HG03175 (cell line): ENCODE measurements around the gene SPRED3.
A peak's percentile ranks its signal among the peaks of the same experiment; 100 is the strongest.

Experiments
- ATAC-seq: cut with Tn5 transposase; IDR thresholded peaks from one replicate; pipeline ENCODE4 v1.9.1; 2021; ENCODE audit warnings: mild to moderate bottlenecking, moderate library complexity; ENCODE audit not compliant: unreplicated experiment

SPRED3 gene

GRCh38 chr19:38371081-38371480, 17.4 kb upstream of the SPRED3 start:
- ATAC-seq: no peak

GRCh38 chr19:38373907-38374331, 14.6 kb upstream of the SPRED3 start:
- no peak for ATAC-seq

GRCh38 chr19:38374332-38375097, 14.0 kb upstream of the SPRED3 start, which contains the start of gene PSMD8:
Gene PSMD8, plus strand, starts transcription at chr19:38374571. Its CDS starts 31 bp downstream, at chr19:38374602.
- peak; percentile 92 for ATAC-seq

GRCh38 chr19:38375098-38375493, 13.4 kb upstream of the SPRED3 start:
- no peak for ATAC-seq

- no peak for ATAC-seq
These were observed 12.7 kb upstream of the SPRED3 start for GRCh38 chr19:38375748-38376147.

GRCh38 chr19:38376576-38376975, 11.9 kb upstream of the SPRED3 start:
- ATAC-seq: no peak

GRCh38 chr19:38377052-38377451, 11.4 kb upstream of the SPRED3 start:
- ATAC-seq: no peak

- no peak for ATAC-seq
These were observed 9.6 kb upstream of the SPRED3 start for GRCh38 chr19:38378866-38379265.

- ATAC-seq: no peak
These were observed 7.4 kb upstream of the SPRED3 start for GRCh38 chr19:38381138-38381537.

GRCh38 chr19:38383184-38383583, 5.3 kb upstream of the SPRED3 start:
- ATAC-seq: no peak

- ATAC-seq: no peak
These were observed 4.8 kb upstream of the SPRED3 start for GRCh38 chr19:38383743-38384142.

- ATAC-seq: no peak
These were observed 4.1 kb upstream of the SPRED3 start for GRCh38 chr19:38384209-38385027.

GRCh38 chr19:38385057-38385803, 3.3 kb upstream of the SPRED3 start:
- ATAC-seq: no peak

- ATAC-seq: no peak
These were observed 2.7 kb upstream of the SPRED3 start for GRCh38 chr19:38385804-38386257.

GRCh38 chr19:38386300-38386970, 2.1 kb upstream of the SPRED3 start:
- ATAC-seq: no peak

- ATAC-seq: no peak
These were observed 1.4 kb upstream of the SPRED3 start for GRCh38 chr19:38386971-38387549.

- ATAC-seq: peak; percentile 34
These were observed 748 bp upstream of the SPRED3 start, which contains the start of gene GGN for GRCh38 chr19:38387550-38388348. Gene GGN, minus strand, starts transcription at chr19:38388034. Its CDS starts 773 bp downstream, at chr19:38387261.

- no peak for ATAC-seq
These were observed 816 bp downstream of the SPRED3 start for GRCh38 chr19:38389101-38389925.
